ENCODE measurements around the gene XYLT1. TPM values are rescaled to one million over a fixed set of nuclear protein-coding genes. Genes with fewer than 3 reads are reported as not detected.

The XYLT1 gene
- total RNA-seq, 6 experiments from 2014 or later = 0.48 to 2.0 (median 0.59) TPM

DNA sequence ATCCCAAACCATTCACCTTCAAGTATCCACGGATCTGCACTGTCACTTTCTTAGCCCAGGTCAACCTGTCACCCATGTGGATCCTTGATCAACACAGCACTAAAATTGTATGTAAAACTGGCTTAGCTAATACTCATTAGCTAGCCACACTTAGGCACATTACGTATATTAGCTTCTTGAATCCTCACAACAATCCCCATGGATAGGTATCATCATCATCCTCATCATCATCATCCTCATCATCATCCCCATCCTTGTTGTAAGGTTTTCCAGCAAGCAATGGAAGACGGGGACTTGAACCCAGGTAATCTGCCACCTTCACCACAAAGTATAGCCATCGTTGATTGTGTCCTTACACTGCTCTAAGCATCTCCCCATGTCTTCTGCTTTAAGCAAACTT lies 184.3 kb downstream of the XYLT1 start:
- TF ChIP-seq CTCF (IDR thresholded peaks at IDR 0.05) = no peak
- TF ChIP-seq POLR2A (IDR thresholded peaks at IDR 0.05) = no peak
- Histone ChIP-seq H3K27me3 (no peaks in the 10 kb centered on the region), H3K9me3 (no peaks in the 10 kb centered on the region), H3K4me1 (no peaks in the 10 kb centered on the region), H3K27ac (no peak overlapping the region), H3K36me3 (no peaks in the 10 kb centered on the region), H3K4me3 (no peak overlapping the region)
- intact Hi-C loops (cut with DNase I) = no loop called here
- ATAC-seq (no peak), DNase-seq (no peak)
- WGBS (ENCODE audit: insufficient coverage, low coverage, low lambda C conversion rate, missing lambda C conversion rate) = 54% methylated on average over 4 of the region's 4 CpGs

DNA sequence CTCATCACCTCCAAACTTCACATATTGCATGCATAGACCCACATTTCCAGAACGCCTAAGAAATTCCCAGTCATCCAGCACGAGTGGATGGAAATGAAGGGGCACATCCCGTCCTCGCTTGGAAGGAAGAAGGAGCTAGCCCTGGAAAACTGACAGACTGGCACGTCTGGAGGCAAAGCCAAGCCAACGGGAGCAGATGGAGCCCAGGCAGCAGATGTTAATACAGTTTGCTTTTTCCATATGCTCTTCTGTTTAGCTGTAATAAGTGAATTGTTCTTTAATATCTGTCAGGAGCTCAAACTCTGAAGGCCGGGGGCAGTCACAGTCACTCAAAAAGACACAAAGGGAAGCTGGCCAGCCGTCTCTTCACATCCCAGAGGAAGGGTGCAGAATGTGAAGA lies 187.7 kb downstream of the XYLT1 start:
- WGBS (ENCODE audit: insufficient coverage, low coverage, low lambda C conversion rate, missing lambda C conversion rate) = 63% methylated on average over 7 of the region's 8 CpGs
- Histone ChIP-seq H3K9me3 (no peaks in the 10 kb centered on the region), H3K27ac (no peak overlapping the region), H3K4me3 (no peak overlapping the region), H3K4me1 (no peaks in the 10 kb centered on the region), H3K36me3 (no peaks in the 10 kb centered on the region), H3K27me3 (no peaks in the 10 kb centered on the region)
- ATAC-seq (no peak), DNase-seq (no peak)
- no peak for TF ChIP-seq POLR2A (IDR thresholded peaks at IDR 0.05)
- no peak for TF ChIP-seq CTCF (IDR thresholded peaks at IDR 0.05)
- intact Hi-C loops (cut with DNase I) = no loop called here

- no peak for TF ChIP-seq POLR2A (IDR thresholded peaks at IDR 0.05)
- no peak for TF ChIP-seq CTCF (IDR thresholded peaks at IDR 0.05)
These were observed 188.5 kb downstream of the XYLT1 start for GRCh38 chr16:17282247-17282646.

DNA sequence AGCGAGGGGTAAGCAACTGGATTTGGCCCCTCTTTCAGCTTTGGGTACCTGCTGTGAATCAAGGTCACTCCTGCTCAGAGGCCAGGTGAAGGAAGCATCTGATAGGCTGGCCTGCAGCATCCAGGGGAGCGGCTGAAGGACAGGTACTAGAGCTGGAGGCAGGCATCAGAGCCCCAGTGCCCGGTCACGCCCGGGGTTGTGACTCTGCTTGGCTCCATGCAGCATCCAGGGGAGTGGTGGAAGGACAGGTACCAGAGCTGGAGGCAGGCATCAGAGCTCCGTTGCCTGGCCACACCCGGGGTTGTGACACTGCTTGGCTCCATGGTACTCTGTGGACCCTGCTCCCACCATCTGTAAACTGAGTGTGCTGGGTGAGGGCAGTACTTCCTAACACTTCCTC lies 189.7 kb downstream of the XYLT1 start:
- WGBS (ENCODE audit: insufficient coverage, low coverage, low lambda C conversion rate, missing lambda C conversion rate) = 29% methylated on average over 1 of the region's 7 CpGs
- no peak for TF ChIP-seq CTCF (IDR thresholded peaks at IDR 0.05)
- TF ChIP-seq POLR2A (IDR thresholded peaks at IDR 0.05) = no peak
- Histone ChIP-seq H3K9me3 (no peaks in the 10 kb centered on the region), H3K27me3 (no peaks in the 10 kb centered on the region), H3K4me1 (no peaks in the 10 kb centered on the region), H3K36me3 (no peaks in the 10 kb centered on the region), H3K4me3 (no peak overlapping the region), H3K27ac (no peak overlapping the region)
- DNase-seq (no peak), ATAC-seq (no peak)
- intact Hi-C loops (cut with DNase I) = no loop called here

More at GRCh38 chr16:17282247-17282646, 188.5 kb downstream of the XYLT1 start:
- DNase-seq (no peak), ATAC-seq (no peak)
- Histone ChIP-seq H3K9me3 (no peaks in the 10 kb centered on the region), H3K4me1 (no peaks in the 10 kb centered on the region), H3K4me3 (no peak overlapping the region), H3K36me3 (no peaks in the 10 kb centered on the region), H3K27ac (no peak overlapping the region), H3K27me3 (no peaks in the 10 kb centered on the region)
- WGBS (ENCODE audit: insufficient coverage, low coverage, low lambda C conversion rate, missing lambda C conversion rate) = 44% methylated on average over 4 of the region's 6 CpGs
- intact Hi-C loops (cut with DNase I) = no loop called here

- WGBS (ENCODE audit: insufficient coverage, low coverage, low lambda C conversion rate, missing lambda C conversion rate) = 40% methylated on average over 5 of the region's 5 CpGs
- DNase-seq = no peak
- Histone ChIP-seq H3K9me3 (no peaks in the 10 kb centered on the region), H3K27me3 (no peaks in the 10 kb centered on the region), H3K4me1 (no peaks in the 10 kb centered on the region), H3K27ac (no peak overlapping the region), H3K4me3 (no peak overlapping the region), H3K36me3 (no peaks in the 10 kb centered on the region)
- TF ChIP-seq POLR2A (IDR thresholded peaks at IDR 0.05) (no peak), CTCF (IDR thresholded peaks at IDR 0.05) (no peak)
- intact Hi-C loops (cut with DNase I) = no loop called here
- ATAC-seq = no peak
These were observed 191.8 kb downstream of the XYLT1 start for GRCh38 chr16:17278988-17279387.
